ENCODE results near the gene DSTN. TPM values are rescaled to one million over a fixed set of nuclear protein-coding genes. Genes with fewer than 3 reads are reported as not detected.

The DSTN gene
- total and polyA plus RNA-seq, 2 of the 4 experiments (the other 2 are of a cell fraction) = 221 to 269 TPM

- no peak overlapping the region for H4K5ac ChIP-seq (ENCODE audit: low read depth, low read length)
- H3K4ac ChIP-seq (ENCODE audit: low read depth, low read length) = no peak overlapping the region
- no peak overlapping the region for H2BK5ac ChIP-seq (ENCODE audit: low read depth, low read length, poor library complexity, severe bottlenecking)
- no peak overlapping the region for H4K8ac ChIP-seq (ENCODE audit: low read depth in 2 of 2, low read length in 2 of 2)
- H3K27me3 ChIP-seq (ENCODE audit: control insufficient read depth, insufficient read depth, low read length) = no peaks in the 10 kb centered on the region
- H3K14ac ChIP-seq (replicated peaks; ENCODE audit: low read depth, low read length) = no peak overlapping the region
- ATAC-seq (ENCODE audit: low read depth) (peak; percentile 52; the same call in 1 of the 2 replicates), DNase-seq (peak; percentile 50)
- intact Hi-C loops (cut with micrococcal nuclease) = no loop called here
- no peak overlapping the region for H2AK5ac ChIP-seq (ENCODE audit: low read depth, low read length)
- H3K56ac ChIP-seq (ENCODE audit: extremely low read depth, insufficient read depth, low read length) = no peak overlapping the region
- H4K91ac ChIP-seq (ENCODE audit: insufficient read depth, low read depth, low read length) = no peak overlapping the region
- H2AK9ac ChIP-seq (replicated peaks; ENCODE audit: low read depth, low read length, poor library complexity) = no peak overlapping the region
- H3K9me1 ChIP-seq (ENCODE audit: insufficient read depth, low read length) = peaks cover 21% of the 10 kb centered on the region
- POLR2A ChIA-PET (ENCODE audit: unreplicated experiment) = no interaction called here
- peaks cover 8% of the 10 kb centered on the region for H3K4me1 ChIP-seq (ENCODE audit: control insufficient read depth, insufficient read depth, low read length)
- in situ Hi-C loops (cut with MboI; ENCODE audit: low sequenced_read_pairs) = no loop called here
- H4K20me1 ChIP-seq (ENCODE audit: insufficient read depth, low read length) = peaks cover 95% of the 10 kb centered on the region
- CTCF ChIA-PET = interaction anchor here (1.0 kb wide), 1 partner anchor 12 kb away, joined by 3 read pairs; no protein-coding TSS in a partner anchor
- no peak overlapping the region for H2BK120ac ChIP-seq (ENCODE audit: low read depth, low read length)
- H3K4me3 ChIP-seq (ENCODE audit: insufficient read depth, low read depth, low read length) = no peak overlapping the region
- H3K23ac ChIP-seq (ENCODE audit: low read depth, low read length) = no peak overlapping the region
- H3K27ac ChIP-seq (ENCODE audit: insufficient read depth, low read length) = no peak overlapping the region
- no TSS peak for BruUV-seq (replicated peaks)
- H3K18ac ChIP-seq (ENCODE audit: low read depth, low read length) = no peak overlapping the region
- no peak overlapping the region for H2BK15ac ChIP-seq (ENCODE audit: low read depth, low read length)
- H3K4me2 ChIP-seq (ENCODE audit: low read depth, low read length) = peak overlapping the region; percentile 37; the same call in 1 of the 2 replicates
- dilution Hi-C loops (cut with HindIII; ENCODE audit: low sequenced_read_pairs, unreplicated experiment) = no loop called here
- H2BK20ac ChIP-seq (ENCODE audit: low read depth, low read length) = no peak overlapping the region
- TF ChIP-seq RFX5 (IDR thresholded peaks at IDR 0.05; ENCODE audit: low read depth, low read length) = no peak
- no peak for TF ChIP-seq MXI1 (IDR thresholded peaks at IDR 0.05; ENCODE audit: borderline replicate concordance, low read depth, low read length)
- no peak for TF ChIP-seq MAFK (IDR thresholded peaks at IDR 0.05; ENCODE audit: low read depth, low read length)
- no peak for TF ChIP-seq NFE2L2 (IDR thresholded peaks at IDR 0.05; ENCODE audit: low read depth, low read length)
- TF ChIP-seq RCOR1 (IDR thresholded peaks at IDR 0.05; ENCODE audit: insufficient replicate concordance, low read length) = no peak
- TF ChIP-seq CTCF (conservative IDR thresholded peaks at IDR 0.05; ENCODE audit: low read depth, low read length) = no peak
- H3K9ac ChIP-seq (ENCODE audit: low read depth, low read length) = no peak overlapping the region
- H2AFZ ChIP-seq (replicated peaks; ENCODE audit: low read length, poor library complexity) = no peak overlapping the region
- H3K79me1 ChIP-seq (ENCODE audit: low read depth in 1 of 2, low read length in 2 of 2) = peaks cover 0 to 59% of the 10 kb centered on the region in 2 experiments; a peak in 3 of 4 replicates
- no peaks in the 10 kb centered on the region for H3K9me3 ChIP-seq (ENCODE audit: control insufficient read depth, insufficient read depth, low read length)
- H3K36me3 ChIP-seq (ENCODE audit: control insufficient read depth, insufficient read depth, low read length) = peaks cover 4% of the 10 kb centered on the region
These were observed 14.8 kb downstream of the DSTN start for GRCh38 chr20:17584689-17585088.
